ENCODE results near the gene ARHGAP24. TPM values are rescaled to one million over a fixed set of nuclear protein-coding genes. Genes with fewer than 3 reads are reported as not detected.

Gene ARHGAP24
- total and polyA plus RNA-seq, 10 of the 15 experiments (the other 5 are each of a cell fraction or from before 2014, with no cell fraction given), result 0.10 to 4.2 (median 0.52) TPM

DNA sequence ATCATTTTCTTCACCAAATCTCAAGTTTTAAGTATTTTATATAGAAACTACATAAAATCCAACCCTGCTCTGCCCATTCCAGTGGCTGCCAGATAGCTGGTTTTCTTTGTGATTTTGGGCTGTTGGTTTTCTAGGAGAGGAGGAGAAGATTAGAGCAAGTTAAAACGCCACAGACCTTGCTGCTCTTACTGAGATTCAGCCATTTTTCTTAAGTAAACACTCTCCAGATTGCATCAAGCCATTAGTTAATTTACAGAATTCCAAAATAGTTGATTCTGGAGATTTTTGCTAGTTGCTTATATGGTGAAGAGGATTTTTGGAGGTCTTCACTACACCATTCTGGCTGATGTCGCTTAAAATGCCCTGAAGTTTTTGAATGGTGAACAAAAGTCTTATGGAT lies 518.7 kb downstream of the ARHGAP24 start:
- H3K9ac ChIP-seq (ENCODE audit: control insufficient read depth, insufficient read depth, low read length), result no peak overlapping the region
- H3K4me1 ChIP-seq (ENCODE audit: control insufficient read depth, insufficient read depth, low read length), result no peaks in the 10 kb centered on the region
- H3K4me2 ChIP-seq (ENCODE audit: control insufficient read depth, insufficient read depth), result no peak overlapping the region
- no peaks in the 10 kb centered on the region for H3K9me3 ChIP-seq (replicated peaks; ENCODE audit: control insufficient read depth, insufficient read depth, low read length)
- H3K36me3 ChIP-seq (ENCODE audit: control insufficient read depth in 2 of 2, insufficient read depth in 2 of 2, low read length in 1 of 2), result no peaks in the 10 kb centered on the region
- H3K4me3 ChIP-seq, result no peak overlapping the region
- in situ Hi-C loops (cut with MboI), result no loop called here
- ChIA-PET RAD21 (ENCODE audit: unreplicated experiment) (no interaction called here), POLR2A (no interaction called here), SMC1A (ENCODE audit: uncharacterized antibody, unreplicated experiment) (no interaction called here), CTCF (no interaction called here)
- 10% methylated on average over 2 of the region's 2 CpGs for WGBS (ENCODE audit: insufficient coverage, insufficient replicate concordance, low lambda C conversion rate, missing lambda C conversion rate)
- intact Hi-C loops (cut with micrococcal nuclease; ENCODE audit: unreplicated experiment), result no loop called here
- TF ChIP-seq, protein P1, sequence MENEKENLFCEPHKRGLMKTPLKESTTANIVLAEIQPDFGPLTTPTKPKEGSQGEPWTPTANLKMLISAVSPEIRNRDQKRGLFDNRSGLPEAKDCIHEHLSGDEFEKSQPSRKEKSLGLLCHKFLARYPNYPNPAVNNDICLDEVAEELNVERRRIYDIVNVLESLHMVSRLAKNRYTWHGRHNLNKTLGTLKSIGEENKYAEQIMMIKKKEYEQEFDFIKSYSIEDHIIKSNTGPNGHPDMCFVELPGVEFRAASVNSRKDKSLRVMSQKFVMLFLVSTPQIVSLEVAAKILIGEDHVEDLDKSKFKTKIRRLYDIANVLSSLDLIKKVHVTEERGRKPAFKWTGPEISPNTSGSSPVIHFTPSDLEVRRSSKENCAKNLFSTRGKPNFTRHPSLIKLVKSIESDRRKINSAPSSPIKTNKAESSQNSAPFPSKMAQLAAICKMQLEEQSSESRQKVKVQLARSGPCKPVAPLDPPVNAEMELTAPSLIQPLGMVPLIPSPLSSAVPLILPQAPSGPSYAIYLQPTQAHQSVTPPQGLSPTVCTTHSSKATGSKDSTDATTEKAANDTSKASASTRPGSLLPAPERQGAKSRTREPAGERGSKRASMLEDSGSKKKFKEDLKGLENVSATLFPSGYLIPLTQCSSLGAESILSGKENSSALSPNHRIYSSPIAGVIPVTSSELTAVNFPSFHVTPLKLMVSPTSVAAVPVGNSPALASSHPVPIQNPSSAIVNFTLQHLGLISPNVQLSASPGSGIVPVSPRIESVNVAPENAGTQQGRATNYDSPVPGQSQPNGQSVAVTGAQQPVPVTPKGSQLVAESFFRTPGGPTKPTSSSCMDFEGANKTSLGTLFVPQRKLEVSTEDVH (IDR thresholded peaks at IDR 0.05; ENCODE audit: low read depth, partially characterized antibody), result no peak
- TF ChIP-seq WRNIP1 (IDR thresholded peaks at IDR 0.05; ENCODE audit: borderline replicate concordance, low read depth, low read length) (no peak), EGR1 (IDR thresholded peaks at IDR 0.05; ENCODE audit: borderline replicate concordance in 1 of 2, low read depth in 2 of 2, low read length in 2 of 2) (no peak), TARDBP (IDR thresholded peaks at IDR 0.05; ENCODE audit: borderline replicate concordance) (no peak), IKZF1 (conservative IDR thresholded peaks at IDR 0.05) (no peak), RFX5 (IDR thresholded peaks at IDR 0.05; ENCODE audit: low read depth, low read length) (no peak), PAX8 (IDR thresholded peaks at IDR 0.05) (no peak), RCOR1 (conservative IDR thresholded peaks at IDR 0.05; ENCODE audit: low read depth, low read length) (no peak), HDAC2 (IDR thresholded peaks at IDR 0.05) (no peak), CEBPB (IDR thresholded peaks at IDR 0.05; ENCODE audit: borderline replicate concordance in 1 of 2, low read depth in 2 of 2, low read length in 2 of 2) (no peak), SMARCA5 (IDR thresholded peaks at IDR 0.05) (no peak), CBX5 (IDR thresholded peaks at IDR 0.05; ENCODE audit: low read depth) (no peak), POU2F2 (IDR thresholded peaks at IDR 0.05; ENCODE audit: borderline replicate concordance, low read depth, low read length) (no peak)
- TF ChIP-seq, protein P2, sequence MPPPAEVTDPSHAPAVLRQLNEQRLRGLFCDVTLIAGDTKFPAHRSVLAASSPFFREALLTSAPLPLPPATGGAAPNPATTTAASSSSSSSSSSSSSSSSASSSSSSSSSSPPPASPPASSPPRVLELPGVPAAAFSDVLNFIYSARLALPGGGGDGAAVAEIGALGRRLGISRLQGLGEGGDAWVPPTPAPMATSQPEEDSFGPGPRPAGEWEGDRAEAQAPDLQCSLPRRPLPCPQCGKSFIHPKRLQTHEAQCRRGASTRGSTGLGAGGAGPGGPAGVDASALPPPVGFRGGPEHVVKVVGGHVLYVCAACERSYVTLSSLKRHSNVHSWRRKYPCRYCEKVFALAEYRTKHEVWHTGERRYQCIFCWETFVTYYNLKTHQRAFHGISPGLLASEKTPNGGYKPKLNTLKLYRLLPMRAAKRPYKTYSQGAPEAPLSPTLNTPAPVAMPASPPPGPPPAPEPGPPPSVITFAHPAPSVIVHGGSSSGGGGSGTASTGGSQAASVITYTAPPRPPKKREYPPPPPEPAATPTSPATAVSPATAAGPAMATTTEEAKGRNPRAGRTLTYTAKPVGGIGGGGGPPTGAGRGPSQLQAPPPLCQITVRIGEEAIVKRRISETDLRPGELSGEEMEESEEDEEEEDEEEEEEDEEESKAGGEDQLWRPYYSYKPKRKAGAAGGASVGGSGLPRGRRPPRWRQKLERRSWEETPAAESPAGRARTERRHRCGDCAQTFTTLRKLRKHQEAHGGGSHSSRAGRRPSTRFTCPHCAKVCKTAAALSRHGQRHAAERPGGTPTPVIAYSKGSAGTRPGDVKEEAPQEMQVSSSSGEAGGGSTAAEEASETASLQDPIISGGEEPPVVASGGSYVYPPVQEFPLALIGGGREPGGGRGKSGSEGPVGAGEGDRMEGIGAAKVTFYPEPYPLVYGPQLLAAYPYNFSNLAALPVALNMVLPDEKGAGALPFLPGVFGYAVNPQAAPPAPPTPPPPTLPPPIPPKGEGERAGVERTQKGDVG (CRISPR knock-in tag; IDR thresholded peaks at IDR 0.05), result no peak
- TF ChIP-seq, protein P3, sequence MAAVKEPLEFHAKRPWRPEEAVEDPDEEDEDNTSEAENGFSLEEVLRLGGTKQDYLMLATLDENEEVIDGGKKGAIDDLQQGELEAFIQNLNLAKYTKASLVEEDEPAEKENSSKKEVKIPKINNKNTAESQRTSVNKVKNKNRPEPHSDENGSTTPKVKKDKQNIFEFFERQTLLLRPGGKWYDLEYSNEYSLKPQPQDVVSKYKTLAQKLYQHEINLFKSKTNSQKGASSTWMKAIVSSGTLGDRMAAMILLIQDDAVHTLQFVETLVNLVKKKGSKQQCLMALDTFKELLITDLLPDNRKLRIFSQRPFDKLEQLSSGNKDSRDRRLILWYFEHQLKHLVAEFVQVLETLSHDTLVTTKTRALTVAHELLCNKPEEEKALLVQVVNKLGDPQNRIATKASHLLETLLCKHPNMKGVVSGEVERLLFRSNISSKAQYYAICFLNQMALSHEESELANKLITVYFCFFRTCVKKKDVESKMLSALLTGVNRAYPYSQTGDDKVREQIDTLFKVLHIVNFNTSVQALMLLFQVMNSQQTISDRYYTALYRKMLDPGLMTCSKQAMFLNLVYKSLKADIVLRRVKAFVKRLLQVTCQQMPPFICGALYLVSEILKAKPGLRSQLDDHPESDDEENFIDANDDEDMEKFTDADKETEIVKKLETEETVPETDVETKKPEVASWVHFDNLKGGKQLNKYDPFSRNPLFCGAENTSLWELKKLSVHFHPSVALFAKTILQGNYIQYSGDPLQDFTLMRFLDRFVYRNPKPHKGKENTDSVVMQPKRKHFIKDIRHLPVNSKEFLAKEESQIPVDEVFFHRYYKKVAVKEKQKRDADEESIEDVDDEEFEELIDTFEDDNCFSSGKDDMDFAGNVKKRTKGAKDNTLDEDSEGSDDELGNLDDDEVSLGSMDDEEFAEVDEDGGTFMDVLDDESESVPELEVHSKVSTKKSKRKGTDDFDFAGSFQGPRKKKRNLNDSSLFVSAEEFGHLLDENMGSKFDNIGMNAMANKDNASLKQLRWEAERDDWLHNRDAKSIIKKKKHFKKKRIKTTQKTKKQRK (IDR thresholded peaks at IDR 0.05; ENCODE audit: low read depth, low read length), result no peak
- H2AFZ ChIP-seq (ENCODE audit: control insufficient read depth, low read depth, low read length), result no peak overlapping the region
- H3K27ac ChIP-seq (ENCODE audit: control insufficient read depth, insufficient read depth), result no peak overlapping the region
- H3K79me2 ChIP-seq (ENCODE audit: control insufficient read depth, insufficient read depth, low read length), result no peaks in the 10 kb centered on the region
- no peaks in the 10 kb centered on the region for H3K27me3 ChIP-seq (replicated peaks in 1 of 2; ENCODE audit: control insufficient read depth in 2 of 2, insufficient read depth in 2 of 2, low read length in 1 of 2)
- FAIRE-seq (no peak), ATAC-seq (no peak), DNase-seq (ENCODE audit: low read depth, low spot score) (no peak)
- BruUV-seq (replicated peaks), result no TSS peak
- H4K20me1 ChIP-seq (ENCODE audit: control insufficient read depth, insufficient read depth), result no peaks in the 10 kb centered on the region
